WTC11 (cell line): ENCODE data around the gene ANO3.

Experiments used
- CREB1 ChIP-seq: sonication (generic); formaldehyde crosslinking; IDR thresholded peaks from 2 replicates; pipeline ENCODE4 v1.8.0; 2023; ENCODE audit warnings: mild to moderate bottlenecking, missing genetic modification reagents
- CTCF ChIP-seq: fragments of 200-600 bp; IDR thresholded peaks from 2 replicates; pipeline ENCODE4 v1.8.0; 2022; ENCODE audit warnings: antibody characterized with exemption
- MAX ChIP-seq: sonication (generic); formaldehyde crosslinking; IDR thresholded peaks from 2 replicates; pipeline ENCODE4 v1.8.0; 2022; ENCODE audit warnings: mild to moderate bottlenecking, missing genetic modification reagents
- PRDM15 ChIP-seq: sonication (generic); formaldehyde crosslinking; IDR thresholded peaks from 2 replicates; pipeline ENCODE4 v1.8.0; 2022; ENCODE audit warnings: missing genetic modification reagents
- SMAD4 ChIP-seq: sonication (generic); formaldehyde crosslinking; IDR thresholded peaks from 2 replicates; pipeline ENCODE4 v1.8.0; 2022; ENCODE audit warnings: mild to moderate bottlenecking, missing genetic modification reagents
- SP1 ChIP-seq: sonication (generic); formaldehyde crosslinking; conservative IDR thresholded peaks from 2 replicates; pipeline ENCODE4 v1.8.1; 2022; ENCODE audit warnings: missing genetic modification reagents
- TCF7 ChIP-seq: sonication (generic); formaldehyde crosslinking; IDR thresholded peaks from 2 replicates; pipeline ENCODE4 v1.8.0; 2022; ENCODE audit warnings: mild to moderate bottlenecking, low read depth, missing genetic modification reagents, moderate library complexity
- ZBTB21 ChIP-seq: sonication (generic); formaldehyde crosslinking; IDR thresholded peaks from 2 replicates; pipeline ENCODE4 v1.8.1; 2023; ENCODE audit warnings: mild to moderate bottlenecking, missing genetic modification reagents, borderline replicate concordance
- ZNF121 ChIP-seq: sonication (generic); formaldehyde crosslinking; IDR thresholded peaks from 2 replicates; pipeline ENCODE4 v1.8.0; 2023; ENCODE audit warnings: missing genetic modification reagents
- ZNF396 ChIP-seq: fragments of 250-450 bp; sonication (Bioruptor Pico); IDR thresholded peaks from 2 replicates; pipeline ENCODE4 v1.8.0; 2021; ENCODE audit warnings: mild to moderate bottlenecking, moderate library complexity, borderline replicate concordance
- ZNF416 ChIP-seq: fragments of 250-450 bp; sonication (Bioruptor Pico); IDR thresholded peaks from 2 replicates; pipeline ENCODE4 v1.9.0; 2021; ENCODE audit warnings: mild to moderate bottlenecking, inconsistent platforms
- TF ChIP-seq, protein P1 (sequence below): sonication (generic); formaldehyde crosslinking; IDR thresholded peaks from 2 replicates; pipeline ENCODE4 v1.8.0; 2022; ENCODE audit warnings: mild to moderate bottlenecking, missing genetic modification reagents
- TF ChIP-seq, protein P2 (sequence below): sonication (generic); formaldehyde crosslinking; IDR thresholded peaks from 2 replicates; pipeline ENCODE4 v1.8.1; 2023; ENCODE audit warnings: mild to moderate bottlenecking, missing genetic modification reagents, moderate library complexity

DNA sequence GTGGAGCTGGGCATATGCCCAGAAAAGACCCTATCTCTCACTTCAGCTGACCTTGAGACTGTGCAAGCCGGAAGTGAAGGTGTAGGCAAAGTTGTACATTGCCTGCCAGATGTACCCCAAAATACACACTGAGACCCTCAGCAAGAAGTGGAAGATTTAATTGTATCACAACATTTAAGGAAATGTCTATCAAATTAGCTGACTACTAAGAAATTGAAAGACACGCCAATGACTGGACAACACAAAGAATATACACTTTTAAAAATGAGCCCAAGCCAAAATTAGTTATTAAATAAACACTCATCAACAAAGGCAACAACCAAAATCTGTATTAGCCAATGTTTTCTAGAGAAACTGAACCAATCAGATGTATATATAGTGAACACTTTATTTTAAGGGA is 7.7 kb upstream of the ANO3 start:
- TF ChIP-seq PRDM15 (CRISPR knock-in tag) (no peak), CTCF (no peak), CREB1 (CRISPR knock-in tag) (no peak), ZNF416 (CRISPR knock-in tag) (no peak), SP1 (CRISPR knock-in tag) (no peak), MAX (CRISPR knock-in tag) (no peak), SMAD4 (no peak), ZNF121 (CRISPR knock-in tag) (no peak), ZBTB21 (CRISPR knock-in tag) (no peak), TCF7 (CRISPR knock-in tag) (no peak), ZNF396 (CRISPR knock-in tag) (no peak)
- TF ChIP-seq, protein P1, sequence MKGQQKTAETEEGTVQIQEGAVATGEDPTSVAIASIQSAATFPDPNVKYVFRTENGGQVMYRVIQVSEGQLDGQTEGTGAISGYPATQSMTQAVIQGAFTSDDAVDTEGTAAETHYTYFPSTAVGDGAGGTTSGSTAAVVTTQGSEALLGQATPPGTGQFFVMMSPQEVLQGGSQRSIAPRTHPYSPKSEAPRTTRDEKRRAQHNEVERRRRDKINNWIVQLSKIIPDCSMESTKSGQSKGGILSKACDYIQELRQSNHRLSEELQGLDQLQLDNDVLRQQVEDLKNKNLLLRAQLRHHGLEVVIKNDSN (CRISPR knock-in tag): no peak
- TF ChIP-seq, protein P2, sequence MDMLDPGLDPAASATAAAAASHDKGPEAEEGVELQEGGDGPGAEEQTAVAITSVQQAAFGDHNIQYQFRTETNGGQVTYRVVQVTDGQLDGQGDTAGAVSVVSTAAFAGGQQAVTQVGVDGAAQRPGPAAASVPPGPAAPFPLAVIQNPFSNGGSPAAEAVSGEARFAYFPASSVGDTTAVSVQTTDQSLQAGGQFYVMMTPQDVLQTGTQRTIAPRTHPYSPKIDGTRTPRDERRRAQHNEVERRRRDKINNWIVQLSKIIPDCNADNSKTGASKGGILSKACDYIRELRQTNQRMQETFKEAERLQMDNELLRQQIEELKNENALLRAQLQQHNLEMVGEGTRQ (CRISPR knock-in tag): no peak
